ENCODE measurements around the gene LRRC4C.

LRRC4C gene

DNA sequence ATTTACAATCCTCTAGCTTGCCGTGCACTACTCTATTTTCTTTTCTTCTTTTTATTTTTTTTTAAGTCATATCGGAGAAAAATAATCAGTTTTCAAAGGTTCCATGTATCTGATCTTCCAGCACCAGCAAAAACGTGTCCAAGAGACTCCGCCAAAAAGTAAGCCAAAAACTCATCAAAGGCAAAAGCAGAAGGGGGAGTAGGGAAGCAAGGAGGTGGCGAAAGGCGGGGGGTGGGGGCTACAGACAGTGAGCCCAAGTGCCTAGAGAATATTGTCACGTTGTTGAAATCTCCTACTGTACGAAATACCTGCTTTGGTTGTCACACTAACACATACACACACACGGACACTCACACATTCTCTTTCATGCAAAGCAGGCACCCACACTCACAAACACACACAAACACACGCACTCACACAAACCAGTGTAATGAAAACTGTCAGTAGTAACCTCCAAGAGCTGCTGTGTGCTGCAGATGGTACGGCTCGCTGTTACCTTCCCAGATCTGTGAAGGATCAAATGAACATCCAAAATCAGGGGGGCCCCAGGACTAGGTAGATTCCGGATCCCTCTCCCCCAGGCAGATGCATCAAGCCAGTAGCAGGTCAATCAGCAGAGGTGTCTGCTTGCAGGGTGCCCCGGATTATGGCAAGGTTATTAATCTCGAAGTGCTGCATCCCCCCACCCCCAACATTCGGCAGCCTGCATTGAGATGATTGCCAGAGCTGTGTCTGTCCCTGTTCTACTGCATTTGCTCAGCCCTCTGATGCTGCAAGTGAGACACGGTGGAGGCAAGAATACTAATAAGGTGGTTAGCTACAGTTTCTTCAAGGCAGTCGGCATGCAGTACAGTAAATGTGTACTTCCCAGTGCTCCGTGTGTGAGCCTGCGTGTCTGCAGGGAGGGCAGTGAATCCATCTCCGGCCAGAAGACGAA lies at the start of gene LRRC4C:
TSS of gene LRRC4C (minus strand) at position 188 of the 937 bp plus-strand sequence.
- DNase-seq (ENCODE audit: low read depth): no peak

DNA sequence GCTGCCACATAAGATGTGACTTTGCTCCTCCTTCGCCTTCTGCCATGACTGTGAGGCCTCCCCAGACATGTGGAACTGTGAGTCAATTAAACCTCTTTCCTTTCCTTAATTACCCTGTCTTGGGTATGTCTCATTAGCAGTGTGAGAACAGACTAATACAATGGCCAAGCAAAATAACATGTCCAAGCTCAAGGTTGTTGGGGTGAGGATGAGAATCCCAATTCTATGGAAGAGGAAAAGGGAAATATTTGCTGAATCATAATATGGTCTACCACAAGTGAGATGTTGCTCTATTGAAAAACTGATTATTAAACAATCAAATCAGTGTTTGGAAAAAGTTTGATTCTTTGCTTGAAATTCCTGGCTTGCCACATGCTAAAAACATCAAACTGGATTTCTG lies 48.7 kb upstream of the LRRC4C start:
- DNase-seq (ENCODE audit: low read depth): no peak

DNA sequence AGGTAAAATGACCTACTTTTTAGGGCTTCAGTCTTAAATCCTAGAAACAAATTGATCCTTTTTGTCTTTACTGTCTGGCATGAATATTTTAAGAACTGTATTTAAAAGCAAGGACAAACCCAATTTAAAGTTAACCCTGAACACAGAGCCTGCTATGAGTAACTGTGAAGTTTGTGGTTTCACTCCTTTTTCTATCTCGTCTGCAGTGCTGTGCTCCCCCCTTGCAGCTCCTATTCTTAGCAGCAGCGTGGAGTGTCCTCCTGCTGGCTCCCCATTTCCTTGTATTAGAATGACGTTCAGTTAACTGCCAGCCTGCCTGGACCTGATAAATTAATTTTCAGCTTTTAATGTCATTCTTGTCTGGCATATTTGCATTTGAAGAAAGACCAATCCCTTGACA lies 40.0 kb upstream of the LRRC4C start:
- no peak for DNase-seq (ENCODE audit: low read depth)

DNA sequence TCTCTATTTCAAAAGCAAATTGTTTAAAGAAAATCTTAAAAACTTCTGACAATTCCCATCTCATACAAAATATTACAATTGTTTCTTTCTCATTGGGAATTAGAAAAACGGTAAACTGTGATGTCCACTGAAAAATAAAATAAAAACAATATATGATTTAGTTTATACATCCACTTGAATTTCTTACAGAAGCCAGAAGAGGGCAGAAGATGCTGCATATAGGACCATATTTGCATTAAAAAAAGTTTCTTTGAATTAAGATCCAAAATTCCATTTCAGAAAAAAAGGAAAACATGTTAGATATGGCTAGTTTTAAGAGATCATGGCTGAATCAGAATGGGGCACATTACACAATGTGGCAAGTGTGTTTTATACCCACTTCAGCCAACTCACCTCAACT lies 39.3 kb upstream of the LRRC4C start:
- DNase-seq (ENCODE audit: low read depth): no peak

DNA sequence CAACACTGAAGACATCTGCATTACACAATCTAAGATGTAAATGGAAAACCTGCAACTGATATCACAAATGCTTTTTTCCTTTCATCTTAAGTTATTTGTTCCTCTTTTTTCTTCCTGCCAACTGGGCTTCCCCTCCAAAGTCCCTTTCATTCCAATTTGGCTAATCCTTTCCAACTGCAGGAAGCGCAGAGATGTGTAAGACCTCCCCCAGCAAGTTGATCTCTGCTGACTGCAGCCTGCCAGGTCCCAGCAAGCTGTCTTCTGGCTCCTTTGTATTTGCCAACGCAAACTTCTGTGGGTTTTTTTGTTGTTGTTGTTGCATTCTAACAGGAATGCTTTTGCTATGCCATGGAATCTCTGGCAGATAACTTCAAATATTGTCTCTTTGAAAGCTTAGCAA lies 38.5 kb upstream of the LRRC4C start:
- DNase-seq (ENCODE audit: low read depth): no peak

DNA sequence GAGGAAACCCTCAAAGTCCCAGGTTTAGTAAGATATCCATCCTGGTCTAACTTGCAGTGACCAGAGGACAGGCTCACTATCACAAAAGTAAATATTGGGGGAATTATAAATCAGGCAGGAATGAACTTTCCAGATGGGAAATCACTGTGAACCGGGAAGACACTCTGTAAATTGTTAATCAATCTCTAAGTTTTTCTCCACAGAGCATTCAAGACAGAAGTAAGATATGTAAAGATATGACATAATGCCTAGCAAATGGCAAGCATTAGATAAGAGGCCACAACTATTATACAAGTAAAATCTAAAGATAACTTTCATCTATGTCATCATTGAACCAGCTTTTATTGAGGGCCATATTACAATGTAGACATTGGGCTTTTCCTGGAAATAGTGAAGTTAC lies 35.3 kb upstream of the LRRC4C start:
- DNase-seq (ENCODE audit: low read depth): no peak

DNA sequence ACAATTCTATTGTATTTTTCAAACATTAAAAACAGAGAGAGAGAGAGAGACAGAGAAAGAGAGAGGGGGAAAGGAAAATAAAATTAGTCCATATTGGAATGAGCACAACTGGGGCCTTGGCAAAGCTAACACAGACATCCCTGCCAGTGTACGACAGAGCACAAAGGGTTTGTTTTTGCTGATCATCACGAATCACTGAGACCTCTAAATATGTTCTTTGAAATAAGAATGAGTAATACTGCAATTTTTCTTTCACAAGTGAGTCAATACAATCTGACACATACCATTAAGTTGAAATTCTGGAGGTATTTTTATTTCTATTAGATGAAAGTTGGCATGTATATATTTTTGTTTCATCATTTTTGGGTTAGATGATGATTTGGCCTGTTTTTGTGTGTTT lies 27.0 kb upstream of the LRRC4C start:
- DNase-seq (ENCODE audit: low read depth): no peak

DNA sequence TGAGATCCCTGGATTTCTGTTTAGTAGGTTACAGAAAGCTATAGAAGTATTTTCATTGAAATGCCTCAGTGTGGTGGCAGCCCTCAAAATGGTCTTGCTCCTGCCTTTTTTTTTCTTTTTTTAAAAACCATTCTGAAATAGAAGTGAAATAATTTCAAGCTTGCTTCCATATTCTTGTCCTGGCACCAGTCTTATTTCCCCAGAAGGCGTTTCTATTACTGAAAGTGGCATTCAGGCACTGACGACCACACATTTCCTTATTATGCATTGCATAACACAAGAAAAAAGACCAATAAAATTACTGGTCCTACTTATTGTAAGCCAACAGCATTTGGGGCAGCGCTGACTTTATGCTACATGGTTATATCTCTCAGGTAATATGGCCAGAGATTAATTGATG lies 24.5 kb upstream of the LRRC4C start:
- no peak for DNase-seq (ENCODE audit: low read depth)

DNA sequence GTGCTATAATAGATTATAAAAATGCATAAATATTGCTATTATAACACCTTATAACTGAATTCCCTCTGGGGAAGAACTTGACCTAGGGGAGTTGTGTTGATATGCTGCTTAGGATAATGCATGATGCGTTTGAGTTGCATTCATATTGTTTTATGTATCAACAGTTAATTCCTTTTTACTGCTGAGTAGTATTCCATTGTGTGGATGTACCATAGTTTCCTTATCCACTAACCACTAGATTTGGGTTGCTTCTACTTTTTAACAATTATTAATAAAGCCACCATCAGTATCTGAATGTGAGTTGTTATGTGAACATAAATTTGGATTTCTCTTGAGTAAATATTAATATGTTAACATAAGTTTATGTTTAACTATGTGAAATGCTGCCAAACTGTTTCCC lies 19.7 kb upstream of the LRRC4C start:
- DNase-seq (ENCODE audit: low read depth): no peak

DNA sequence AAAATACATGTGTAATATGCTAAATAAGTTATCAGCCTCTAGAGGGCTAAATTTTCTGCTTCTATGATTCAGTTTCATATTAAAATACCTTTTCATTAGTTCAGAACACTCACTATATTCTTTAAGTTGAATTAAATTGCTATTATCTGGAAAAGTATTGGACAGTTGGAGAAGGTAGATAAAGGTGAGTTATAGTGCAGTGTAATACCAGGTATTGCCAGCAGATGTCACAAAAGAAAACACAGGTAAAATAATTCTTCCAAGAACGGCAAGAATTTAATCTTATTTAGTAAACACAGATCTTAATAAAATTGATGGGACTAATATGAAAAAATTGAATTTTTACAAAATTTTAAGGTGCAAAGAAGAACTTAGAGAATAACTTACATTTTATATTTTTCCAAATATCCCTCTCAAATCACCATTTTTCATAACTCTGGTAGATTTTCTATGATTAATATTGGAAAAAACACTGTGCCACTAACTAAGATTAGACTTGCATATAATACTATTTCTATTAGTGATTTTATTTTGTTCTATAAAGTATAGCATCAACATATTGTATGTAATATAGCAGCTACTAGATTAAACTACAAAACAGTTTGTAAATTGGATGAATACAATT lies 1.7 kb upstream of the LRRC4C start:
- no peak for DNase-seq (ENCODE audit: low read depth)

DNA sequence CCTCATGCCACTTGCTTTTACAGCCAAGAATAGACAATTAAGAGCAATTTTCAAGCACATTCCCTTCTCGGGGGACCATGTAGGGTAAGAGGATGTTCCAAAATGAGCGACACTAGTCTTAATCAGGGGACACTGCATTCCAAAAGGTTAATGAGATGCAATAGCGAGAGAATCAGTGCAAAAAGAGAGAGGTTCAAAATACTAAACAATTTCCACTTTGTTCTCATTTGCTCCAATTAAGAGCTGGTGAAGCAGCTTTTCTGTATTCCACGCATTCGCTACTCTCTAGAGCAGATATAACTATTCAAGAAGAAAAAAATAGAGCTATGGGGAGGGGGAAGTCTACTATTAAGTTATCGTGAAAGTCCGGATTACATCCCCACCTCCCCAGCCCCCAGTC lies 811 bp downstream of the LRRC4C start:
- DNase-seq (ENCODE audit: low read depth): no peak

DNA sequence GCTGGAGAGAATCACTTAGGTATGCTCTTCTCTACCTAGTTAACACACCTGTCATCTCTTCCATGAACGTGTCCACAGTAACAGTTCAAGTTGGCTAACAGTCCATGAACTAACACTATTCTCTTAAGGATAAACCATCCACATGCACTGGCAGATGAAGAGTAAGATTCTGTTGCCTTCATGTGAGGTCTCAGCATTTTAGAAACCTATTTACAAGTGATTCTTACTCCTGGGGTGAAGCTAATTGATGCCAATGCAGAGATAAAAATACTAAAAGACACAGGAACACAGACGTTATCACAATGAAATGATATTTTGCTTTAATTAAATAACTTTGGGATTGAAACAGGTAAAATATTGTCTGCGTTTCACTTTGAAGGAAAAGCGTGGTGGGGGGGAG lies 1.3 kb downstream of the LRRC4C start:
- no peak for DNase-seq (ENCODE audit: low read depth)

DNA sequence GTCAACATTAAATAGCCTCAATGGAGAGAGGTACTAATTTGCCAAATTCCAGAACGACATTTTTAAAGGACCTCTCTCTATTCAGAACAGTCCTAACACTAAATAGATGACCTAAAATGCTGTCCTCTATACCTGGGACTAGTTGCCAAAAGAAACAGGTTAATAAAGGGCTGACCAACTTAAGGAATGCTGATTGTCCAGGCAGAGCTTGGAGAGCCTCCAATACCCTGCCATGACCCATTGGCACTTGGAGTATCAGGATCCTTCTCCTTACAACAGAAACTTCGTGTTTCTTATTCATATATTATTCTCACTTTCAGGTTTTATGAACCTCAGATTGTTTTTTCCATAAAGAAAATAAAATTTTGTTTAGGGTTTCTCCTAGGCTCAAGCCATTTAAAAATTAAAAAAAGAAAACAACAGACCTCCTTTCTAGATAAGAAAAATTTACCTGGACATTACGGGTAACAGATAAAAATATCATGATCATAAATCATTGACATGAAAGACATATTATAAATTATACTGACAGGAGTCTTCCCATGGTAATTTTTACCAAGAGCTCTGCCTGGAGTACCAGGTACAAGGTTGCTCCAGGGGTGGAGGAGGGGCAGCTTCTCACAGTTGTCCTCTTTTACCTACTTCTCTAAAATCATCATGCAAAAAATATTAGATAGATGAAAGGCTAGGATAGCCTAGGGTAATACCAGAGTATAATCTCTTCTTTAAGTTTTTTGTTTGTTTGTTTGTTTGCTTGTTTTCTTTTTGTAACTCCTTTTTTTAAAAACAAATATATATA lies 2.0 kb downstream of the LRRC4C start:
- DNase-seq (ENCODE audit: low read depth): no peak

DNA sequence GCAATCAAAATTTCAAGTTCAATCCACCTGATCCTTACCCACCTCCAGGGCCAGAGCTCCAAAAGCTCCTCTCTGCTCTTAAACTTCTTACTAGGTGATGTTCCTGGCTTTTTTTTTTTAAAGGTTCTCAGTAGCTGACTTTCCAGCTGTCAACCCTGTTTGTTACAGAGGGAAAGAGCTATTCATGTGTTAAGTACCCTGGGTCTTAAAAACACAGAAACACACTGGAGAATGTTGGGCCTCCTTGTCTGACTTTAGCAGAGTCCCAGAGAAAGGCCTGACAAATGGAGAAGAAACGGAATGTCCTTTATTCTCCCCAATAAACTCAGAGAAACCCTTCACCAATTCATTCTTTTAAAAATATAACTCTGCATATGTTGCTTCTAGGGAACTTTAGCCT lies 3.2 kb downstream of the LRRC4C start:
- no peak for DNase-seq (ENCODE audit: low read depth)

DNA sequence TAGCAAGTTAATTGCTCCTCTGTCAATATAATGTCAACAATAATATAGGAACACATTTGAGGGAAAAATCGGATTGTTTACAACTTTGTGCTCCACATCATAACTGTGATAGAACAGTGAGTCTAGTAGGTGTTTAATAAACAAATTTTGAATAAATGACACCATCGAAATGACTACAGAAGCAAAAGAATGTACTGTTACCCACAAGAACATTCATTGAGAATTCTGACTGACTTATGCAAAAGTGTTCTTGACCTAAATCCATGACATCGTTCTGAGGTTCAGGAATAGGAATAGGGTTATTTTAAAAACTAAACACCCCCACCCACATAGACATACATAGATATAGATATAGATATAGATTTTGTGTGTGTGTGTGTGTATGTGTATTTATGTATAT lies 8.4 kb downstream of the LRRC4C start:
- DNase-seq (ENCODE audit: low read depth): no peak

DNA sequence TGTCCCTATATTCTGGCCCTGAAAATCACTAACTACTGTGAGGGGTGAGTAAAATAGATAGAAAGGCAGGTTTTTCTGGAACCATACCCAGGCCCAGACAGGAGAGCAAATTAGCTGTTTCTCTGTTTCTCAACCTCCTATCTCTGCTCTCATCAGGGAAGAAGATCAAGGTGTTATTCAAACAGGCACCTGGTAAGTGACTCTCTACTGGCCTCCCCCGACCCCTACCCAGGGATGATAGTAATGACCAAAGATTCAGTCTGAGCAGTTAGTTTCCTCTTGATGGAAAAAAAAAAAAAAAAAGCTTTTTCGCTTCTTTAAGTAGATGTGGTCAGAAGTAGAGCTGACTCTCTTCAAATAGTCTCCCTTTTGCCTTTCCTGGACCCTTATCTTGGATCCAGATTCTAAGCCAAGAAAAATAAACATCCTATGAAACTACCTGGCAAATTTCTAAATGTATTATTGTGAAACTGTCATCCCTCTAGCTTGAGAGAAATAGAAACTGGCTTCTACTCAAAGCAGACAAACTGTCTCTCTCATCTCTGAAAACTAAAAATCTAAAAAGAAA lies 9.9 kb downstream of the LRRC4C start:
- DNase-seq (ENCODE audit: low read depth): no peak

DNA sequence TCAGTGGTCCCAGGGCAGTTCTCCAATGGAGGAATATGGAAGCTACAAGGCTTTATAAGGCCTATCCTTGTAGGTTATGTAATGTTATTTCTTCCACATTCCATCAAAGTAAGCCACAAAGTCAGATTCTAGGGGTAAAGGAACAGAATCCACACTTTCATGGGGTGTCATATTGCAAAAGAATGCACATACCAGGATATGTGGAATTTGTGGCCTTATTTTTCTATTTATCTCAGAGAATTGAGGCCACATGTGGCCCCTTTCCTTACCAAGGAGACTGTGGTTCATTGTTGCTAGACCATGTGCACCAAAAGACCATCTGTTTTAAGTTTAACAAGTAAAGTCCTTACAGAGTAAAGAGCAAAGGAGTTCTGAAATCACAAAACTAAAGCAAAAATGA lies 12.9 kb downstream of the LRRC4C start:
- DNase-seq (ENCODE audit: low read depth): no peak

DNA sequence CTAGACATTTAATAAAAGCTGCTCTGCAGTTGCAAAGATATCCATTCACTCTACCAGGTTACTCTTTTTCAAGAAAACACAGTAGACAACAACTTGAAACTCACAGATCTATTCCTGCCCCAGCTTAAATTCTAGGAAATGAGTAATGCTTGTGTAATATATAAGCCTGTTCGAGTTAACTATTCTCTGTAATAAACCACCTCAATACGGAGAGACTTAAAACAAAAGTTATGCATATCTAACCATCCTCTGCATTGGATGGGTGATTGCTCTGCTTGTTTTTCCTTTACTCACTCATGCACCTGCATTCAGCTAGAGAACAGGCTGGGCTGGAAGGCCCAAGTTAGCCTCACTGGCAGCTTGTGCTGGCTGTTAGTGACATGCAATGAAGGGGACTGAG lies 13.3 kb downstream of the LRRC4C start:
- no peak for DNase-seq (ENCODE audit: low read depth)

DNA sequence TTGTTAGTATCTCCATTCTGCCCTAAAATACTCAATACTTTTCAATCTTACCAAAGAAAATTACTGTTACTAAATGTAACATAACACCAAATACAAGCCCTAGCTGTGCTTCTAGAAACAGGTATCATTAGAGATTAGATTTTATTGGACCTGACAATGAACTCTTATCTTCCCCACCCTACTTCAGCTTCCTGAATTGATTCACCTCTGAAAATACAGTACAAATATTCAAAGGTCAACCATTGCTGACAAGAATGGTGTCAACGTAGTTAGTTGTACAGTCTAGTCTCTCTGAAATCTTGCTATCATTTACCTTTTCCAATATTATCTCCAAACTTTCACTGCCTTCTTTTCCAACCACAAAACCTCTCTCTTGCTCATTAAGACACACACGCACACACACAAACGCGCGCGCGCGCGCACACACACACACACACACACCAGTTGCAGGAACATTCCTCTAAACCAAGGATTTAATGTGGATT lies 22.4 kb downstream of the LRRC4C start:
- DNase-seq (ENCODE audit: low read depth): no peak

DNA sequence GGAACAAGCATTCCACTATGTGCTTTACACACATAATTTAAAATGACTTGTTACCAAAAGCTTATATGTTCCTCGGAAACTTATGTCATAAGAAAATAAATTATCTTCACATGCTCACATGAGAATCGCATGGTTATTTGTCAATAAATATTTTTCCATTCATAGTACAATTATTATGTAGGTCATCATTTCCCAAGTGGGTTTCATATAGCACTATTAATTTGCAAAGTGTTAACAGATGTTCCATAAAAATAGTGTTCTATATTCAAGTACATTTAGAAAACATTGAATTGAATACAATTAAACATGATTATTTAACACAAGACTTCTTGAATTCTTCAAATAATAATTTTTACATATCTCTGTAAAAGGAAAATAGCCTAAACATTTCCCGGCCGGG lies 23.9 kb downstream of the LRRC4C start:
- no peak for DNase-seq (ENCODE audit: low read depth)

DNA sequence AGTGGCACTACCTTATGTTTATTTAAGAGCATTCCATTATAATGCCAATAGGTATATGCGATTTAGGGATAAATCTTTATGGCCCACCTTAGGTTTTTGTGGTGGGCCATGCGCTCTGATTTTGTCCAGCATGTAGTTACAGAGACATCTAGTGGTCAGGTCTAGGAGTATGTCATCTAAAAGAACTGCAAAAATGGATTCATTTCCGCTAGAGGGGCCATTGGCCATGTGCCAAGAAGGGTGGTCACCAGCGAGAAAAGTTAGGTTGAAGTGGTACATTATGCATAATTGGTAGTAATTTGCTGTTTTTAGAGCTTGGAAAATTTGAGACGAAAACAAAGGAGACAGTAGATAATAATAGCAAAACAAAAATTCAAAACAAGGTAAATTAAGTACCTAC lies 27.7 kb downstream of the LRRC4C start:
- DNase-seq (ENCODE audit: low read depth): no peak

DNA sequence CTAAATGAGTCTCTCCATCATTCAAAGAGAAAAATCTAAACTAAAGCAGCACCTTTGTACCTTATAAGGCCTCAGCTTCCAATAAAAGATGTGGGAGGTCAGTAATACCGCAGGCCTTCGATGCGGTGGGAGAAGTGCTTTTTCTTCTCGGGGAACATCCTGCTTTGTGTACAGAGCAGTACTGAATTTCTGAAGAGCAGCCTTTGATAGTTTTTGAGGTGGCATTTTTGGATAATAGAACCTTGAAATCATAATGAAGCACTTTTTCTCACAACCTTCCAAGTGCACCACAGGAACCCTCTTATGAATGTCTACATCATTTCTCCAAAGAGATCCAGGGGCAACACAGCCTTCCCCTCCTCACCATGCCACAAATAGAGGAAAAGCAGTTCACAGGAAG lies 39.6 kb downstream of the LRRC4C start:
- no peak for DNase-seq (ENCODE audit: low read depth)
